CD14-positive monocyte (primary cell): ENCODE results near the gene DYNC1LI2. TPM values are rescaled to one million over a fixed set of nuclear protein-coding genes. Genes with fewer than 3 reads are reported as not detected.

Experiments
- DNase-seq, 3 donors: peaks; one replicate each; pipeline ENCODE4 v3.0.0-alpha.2; 2011 to 2022
- H2AFZ ChIP-seq: 2 replicates; pipeline ENCODE4 v1.6.0; 2012; ENCODE audit warnings: mild to moderate bottlenecking, low read depth, low read length, inconsistent platforms; ENCODE audit not compliant: insufficient read depth, poor library complexity, severe bottlenecking
- H3K27ac ChIP-seq, 2 donors: 1 replicate in 1 of 2; 2 replicates in 1 of 2; pipeline ENCODE4 v1.5.1; 2012 to 2013; ENCODE audit warnings: low read length in 2 of 2, control low read depth in 1 of 2, inconsistent platforms in 1 of 2, low read depth in 1 of 2, mild to moderate bottlenecking in 1 of 2
- H3K27me3 ChIP-seq, 2 donors: one replicate each; pipeline versions ENCODE4 v1.6.0 to v1.6.1; 2011 to 2013; ENCODE audit warnings: low read length in 2 of 2; ENCODE audit not compliant: control insufficient read depth in 2 of 2, insufficient read depth in 2 of 2
- H3K36me3 ChIP-seq, 2 donors: replicated peaks in 1 of 2; 1 replicate in 1 of 2; 2 replicates in 1 of 2; pipeline versions ENCODE4 v1.5.1 to v1.6.1; 2012 to 2013; ENCODE audit warnings: low read length in 2 of 2, control low read depth in 1 of 2, inconsistent platforms in 1 of 2, mild to moderate bottlenecking in 1 of 2; ENCODE audit not compliant: insufficient read depth in 2 of 2, control insufficient read depth in 1 of 2
- H3K4me1 ChIP-seq, 2 donors: 1 replicate in 1 of 2; 2 replicates in 1 of 2; pipeline versions ENCODE4 v1.5.1 to v1.6.1; 2012 to 2013; ENCODE audit warnings: low read length in 2 of 2, control low read depth in 1 of 2, inconsistent platforms in 1 of 2, mild to moderate bottlenecking in 1 of 2, moderate library complexity in 1 of 2; ENCODE audit not compliant: insufficient read depth in 2 of 2, control insufficient read depth in 1 of 2
- H3K4me2 ChIP-seq: replicated peaks from 2 replicates; pipeline ENCODE3; 2012; ENCODE audit warnings: low read length, moderate library complexity, mild to moderate bottlenecking; ENCODE audit not compliant: poor library complexity, severe bottlenecking; ENCODE audit errors: extremely low read depth
- H3K4me3 ChIP-seq, 3 experiments: fragments of 200-600 bp in 1 of 3; sonication (generic) in 1 of 3; replicated peaks in 1 of 3; 1 replicate in 2 of 3; 2 replicates in 1 of 3; pipeline ENCODE4 v1.5.1; 2011 to 2013; ENCODE audit warnings: low read length in 3 of 3, mild to moderate bottlenecking in 3 of 3, control low read depth in 2 of 3, low read depth in 2 of 3, inconsistent platforms in 1 of 3, moderate library complexity in 1 of 3
- H3K79me2 ChIP-seq: 2 replicates; pipeline ENCODE4 v1.6.0; 2012; ENCODE audit warnings: mild to moderate bottlenecking, control low read depth, inconsistent platforms, low read length, moderate library complexity; ENCODE audit not compliant: insufficient read depth
- H3K9ac ChIP-seq: 2 replicates; pipeline ENCODE4 v1.6.0; 2017; ENCODE audit warnings: low read length, mild to moderate bottlenecking; ENCODE audit not compliant: insufficient read depth, poor library complexity, severe bottlenecking
- H3K9me3 ChIP-seq, 2 donors: replicated peaks in 1 of 2; 1 replicate in 1 of 2; 2 replicates in 1 of 2; pipeline versions ENCODE4 v1.5.1 to v1.6.1; 2012 to 2013; ENCODE audit warnings: low read length in 2 of 2, control low read depth in 1 of 2; ENCODE audit not compliant: control insufficient read depth in 1 of 2, insufficient read depth in 1 of 2
- H4K20me1 ChIP-seq: 2 replicates; pipeline ENCODE4 v1.6.0; 2012; ENCODE audit warnings: mild to moderate bottlenecking, low read length, control low read depth, moderate library complexity; ENCODE audit not compliant: insufficient read depth
- H3K27ac Mint-ChIP-seq, 7 donors: one replicate each; pipeline ENCODE4 v1.8.0; 2020; ENCODE audit warnings: mild to moderate bottlenecking in 7 of 7, mixed read lengths in 7 of 7, moderate library complexity in 6 of 7, inconsistent platforms in 2 of 7
- H3K27me3 Mint-ChIP-seq, 3 donors: one replicate each; pipeline ENCODE4 v1.8.0; 2021 to 2022; ENCODE audit warnings: low read depth in 3 of 3, mild to moderate bottlenecking in 3 of 3, mixed read lengths in 3 of 3, moderate library complexity in 3 of 3, inconsistent platforms in 1 of 3
- H3K36me3 Mint-ChIP-seq, 2 donors: one replicate each; pipeline ENCODE4 v1.8.0; 2020; ENCODE audit warnings: mixed read lengths in 2 of 2, inconsistent platforms in 1 of 2, mild to moderate bottlenecking in 1 of 2
- H3K4me1 Mint-ChIP-seq: one replicate; pipeline ENCODE4 v1.8.0; 2020; ENCODE audit warnings: mild to moderate bottlenecking, mixed read lengths
- H3K4me3 Mint-ChIP-seq, 2 donors: one replicate each; pipeline ENCODE4 v1.8.0; 2020; ENCODE audit warnings: mild to moderate bottlenecking in 2 of 2, mixed read lengths in 2 of 2, moderate library complexity in 1 of 2
- H3K9me3 Mint-ChIP-seq, 7 donors: one replicate each; pipeline ENCODE4 v1.8.0; 2020 to 2022; ENCODE audit warnings: mixed read lengths in 7 of 7, mild to moderate bottlenecking in 6 of 7, moderate library complexity in 6 of 7, inconsistent platforms in 2 of 7
- CTCF ChIP-seq: fragments of 200-600 bp; IDR thresholded peaks from one replicate; pipeline ENCODE4 v1.8.0; 2022; ENCODE audit warnings: antibody characterized with exemption, mild to moderate bottlenecking
- intact Hi-C, 2 donors: fragments of 100-400 bp; cut with micrococcal nuclease; formaldehyde crosslinking; loops; one replicate each; pipeline versions ENCODE4 v1.15.0 to v1.15.1; 2023
- polyA plus RNA-seq, 3 donors: library from polyadenylated mRNA; depleted of rRNA in 1 of 3; unstranded in 2 of 3; stranded (reverse) in 1 of 3; fragments of 300-500 nt in 2 of 3; fragments of >200 nt in 1 of 3; fragmentation: Illumina TruSeq in 2 of 3; gene quantifications; 1 replicate in 2 of 3; 2 replicates in 1 of 3; pipeline ENCODE4 v1.2.3, GENCODE V29; 2012 to 2021

The DYNC1LI2 gene
- polyA plus RNA-seq, 3 donors = 14.9 to 125 (median 23.9) TPM

GRCh38 chr16:66712512-66712911, 38.9 kb downstream of the DYNC1LI2 start:
- H3K36me3 ChIP-seq = no peaks in the 10 kb centered on the region
- H3K9ac ChIP-seq = no peak overlapping the region
- H4K20me1 ChIP-seq = no peaks in the 10 kb centered on the region
- Mint-ChIP-seq H3K27ac (peak overlapping the region in 1 of 7 donors; percentile 32), H3K4me1 (peaks cover 4% of the 10 kb centered on the region), H3K9me3 (peaks cover 0 to 7% (median 3%) of the 10 kb centered on the region in 7 donors), H3K27me3 (peaks cover 2 to 7% (median 2%) of the 10 kb centered on the region in 3 donors), H3K36me3 (no peaks in the 10 kb centered on the region), H3K4me3 (no peak overlapping the region)
- H3K9me3 ChIP-seq = peaks cover 0 to 9% of the 10 kb centered on the region in 2 donors
- no peaks in the 10 kb centered on the region for H3K79me2 ChIP-seq
- no peak overlapping the region for H2AFZ ChIP-seq
- no peaks in the 10 kb centered on the region for H3K4me1 ChIP-seq
- H3K27ac ChIP-seq = no peak overlapping the region
- intact Hi-C loops = loop anchor here in 1 of 2 donors (10.0 kb wide), 1 partner anchor 48 kb away; no protein-coding TSS in a partner anchor
- no peaks in the 10 kb centered on the region for H3K27me3 ChIP-seq
- no peak for TF ChIP-seq CTCF
- H3K4me2 ChIP-seq = no peak overlapping the region
- DNase-seq = no peak
- H3K4me3 ChIP-seq = no peak overlapping the region

GRCh38 chr16:66711581-66711980, 39.8 kb downstream of the DYNC1LI2 start:
- no peaks in the 10 kb centered on the region for H3K36me3 ChIP-seq
- H3K4me2 ChIP-seq = no peak overlapping the region
- Mint-ChIP-seq H3K27ac (no peak overlapping the region), H3K4me1 (no peaks in the 10 kb centered on the region), H3K36me3 (no peaks in the 10 kb centered on the region), H3K4me3 (no peak overlapping the region), H3K27me3 (peaks cover 2 to 5% (median 2%) of the 10 kb centered on the region in 3 donors), H3K9me3 (peaks cover 0 to 7% (median 3%) of the 10 kb centered on the region in 7 donors)
- no peak overlapping the region for H3K9ac ChIP-seq
- no peak overlapping the region for H2AFZ ChIP-seq
- H3K79me2 ChIP-seq = no peaks in the 10 kb centered on the region
- intact Hi-C loops = loop anchor here in 1 of 2 donors (10.0 kb wide), 1 partner anchor 47 kb away; no protein-coding TSS in a partner anchor
- no peaks in the 10 kb centered on the region for H3K27me3 ChIP-seq
- no peak for TF ChIP-seq CTCF
- peaks cover 0 to 9% of the 10 kb centered on the region in 2 donors for H3K9me3 ChIP-seq
- H4K20me1 ChIP-seq = no peaks in the 10 kb centered on the region
- H3K27ac ChIP-seq = no peak overlapping the region
- H3K4me3 ChIP-seq = no peak overlapping the region
- H3K4me1 ChIP-seq = no peaks in the 10 kb centered on the region
- DNase-seq = no peak
